ENCODE measurements around the gene CPNE4.
"Not testable (repeated sequence)": the region's sequence is repeated elsewhere in the genome, so short reads cannot be mapped to it uniquely, and the experiment has no call there.

CPNE4 gene

DNA sequence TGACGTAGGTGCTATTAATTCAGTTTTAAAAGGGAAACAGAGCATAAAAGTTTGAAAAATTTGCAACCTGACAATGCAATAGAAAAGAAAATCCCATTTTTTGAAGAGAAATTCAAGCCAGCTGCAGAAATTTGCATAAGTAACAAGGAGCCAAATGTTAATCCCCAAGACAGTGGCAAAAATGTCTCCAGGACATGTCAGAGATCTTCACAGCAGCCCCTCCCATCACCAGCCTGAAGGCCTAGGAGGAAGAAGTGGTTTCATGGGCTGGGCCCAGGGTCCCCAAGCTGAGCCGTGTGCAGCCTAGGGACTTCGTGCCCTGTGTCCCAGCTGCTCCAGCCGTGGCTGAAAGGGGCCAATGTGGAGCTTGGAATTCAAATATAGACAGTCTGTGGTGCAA, 148.9 kb downstream of the CPNE4 start:
- DNase-seq (ENCODE audit: extremely low read depth in 1 of 2, low read depth in 1 of 2): not testable (repeated sequence)

DNA sequence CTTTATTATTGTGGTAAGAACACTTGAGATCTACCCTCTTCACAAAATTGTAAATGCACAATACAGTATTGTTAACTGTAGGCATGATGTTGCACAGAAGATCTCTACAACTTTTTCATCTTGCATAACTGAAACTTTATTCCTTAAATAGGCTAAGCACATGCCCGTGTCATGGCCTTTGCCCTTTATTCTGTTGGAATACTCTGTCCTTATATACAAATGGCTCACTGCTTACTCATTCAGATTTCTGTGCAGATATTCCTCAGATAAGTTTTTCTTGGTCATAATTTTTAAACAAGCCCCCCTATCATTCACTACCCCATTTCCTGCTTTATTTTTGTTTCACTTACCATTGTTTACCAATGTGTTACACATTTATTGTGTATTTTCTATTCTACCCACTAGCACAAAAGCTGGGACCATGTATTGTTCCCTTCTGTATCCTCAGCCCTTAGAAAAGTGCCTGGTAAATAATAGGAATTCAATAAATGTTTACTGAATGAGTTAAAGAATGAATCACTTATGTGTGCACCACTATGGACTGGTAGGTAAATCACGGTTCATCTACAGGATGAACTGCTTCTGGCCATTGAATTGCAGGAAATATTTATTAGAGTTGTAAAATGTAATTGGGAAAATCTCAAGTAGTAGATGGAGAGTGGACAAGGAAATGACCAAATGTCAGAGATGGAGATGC, 151.0 kb downstream of the CPNE4 start:
- DNase-seq (ENCODE audit: extremely low read depth in 1 of 2, low read depth in 1 of 2): no peak

DNA sequence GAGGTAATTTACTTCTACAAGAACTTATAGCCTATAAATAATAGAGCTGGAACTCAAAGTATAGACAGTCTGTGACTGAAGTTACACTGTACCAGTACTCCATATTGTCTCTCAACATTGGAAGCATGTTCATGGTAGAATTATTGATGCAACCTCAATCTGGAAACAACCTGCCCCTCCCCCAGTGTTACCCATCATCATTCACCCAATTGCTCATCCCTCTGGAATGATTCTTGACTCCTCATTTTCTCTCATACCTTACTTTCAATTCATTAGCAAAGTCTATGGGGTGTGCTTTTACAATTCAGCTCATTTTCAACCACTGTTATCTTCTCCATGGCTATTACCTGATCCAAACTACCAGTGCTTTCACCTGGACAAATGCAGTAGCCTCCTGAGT, 151.7 kb downstream of the CPNE4 start:
- no peak for DNase-seq (ENCODE audit: extremely low read depth in 1 of 2, low read depth in 1 of 2)

DNA sequence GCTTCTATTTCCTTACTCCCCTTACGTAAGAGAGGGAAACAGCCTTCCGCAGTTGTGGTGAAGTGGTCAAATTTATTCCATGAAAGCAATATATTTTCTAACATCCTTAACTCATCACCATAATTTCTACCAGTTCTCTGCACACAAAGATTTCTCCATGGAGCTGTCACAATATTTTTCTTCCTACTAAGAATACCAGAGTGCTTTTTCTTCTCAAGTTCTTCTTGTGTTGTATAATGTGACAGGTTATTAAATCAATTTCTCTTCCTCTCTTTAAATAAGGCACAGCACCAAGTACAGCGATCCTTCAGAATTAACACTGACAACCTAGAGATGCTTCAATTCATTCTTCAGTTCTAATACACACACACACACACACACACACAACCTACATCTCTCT, 153.0 kb downstream of the CPNE4 start:
- DNase-seq (ENCODE audit: extremely low read depth in 1 of 2, low read depth in 1 of 2): no peak

DNA sequence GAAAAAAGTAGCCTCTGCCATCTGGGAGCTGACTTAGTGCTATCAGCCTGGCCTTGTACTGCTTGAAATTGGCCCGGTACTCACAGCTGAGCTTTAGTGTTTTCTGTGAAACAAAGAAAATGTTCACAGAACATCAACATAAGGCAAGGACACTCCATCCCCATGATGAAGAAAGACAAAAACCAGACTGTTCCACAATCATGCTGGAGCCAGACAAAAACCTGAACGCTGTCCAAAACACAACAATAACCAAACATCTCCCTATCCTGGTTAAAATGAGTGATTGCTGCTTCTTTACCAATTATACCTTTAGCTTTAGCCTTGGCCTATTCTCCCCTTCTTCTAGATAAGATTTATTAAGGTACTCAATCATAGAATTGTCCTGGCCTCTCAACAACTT, 153.9 kb downstream of the CPNE4 start:
- no peak for DNase-seq (ENCODE audit: extremely low read depth in 1 of 2, low read depth in 1 of 2)

DNA sequence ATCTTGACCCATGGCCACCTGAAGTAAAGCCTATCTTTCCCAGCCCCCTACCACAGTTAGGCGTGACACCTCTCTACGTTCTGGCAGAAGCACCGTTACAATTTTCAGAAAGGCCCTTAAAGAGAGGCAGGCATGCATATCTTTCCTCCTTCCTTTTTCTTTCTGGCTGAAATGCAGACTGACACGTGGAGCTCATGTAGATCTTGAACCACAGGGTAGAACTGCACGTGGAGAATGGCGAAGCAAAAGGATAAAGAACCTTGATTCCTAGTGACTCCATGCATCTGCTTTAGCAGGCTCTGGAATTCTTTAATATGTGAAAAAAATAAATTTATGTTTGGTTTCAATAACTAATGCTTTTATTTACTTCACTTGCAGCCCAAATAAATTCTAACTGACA, 166.6 kb downstream of the CPNE4 start:
- DNase-seq (ENCODE audit: extremely low read depth in 1 of 2, low read depth in 1 of 2): no peak

DNA sequence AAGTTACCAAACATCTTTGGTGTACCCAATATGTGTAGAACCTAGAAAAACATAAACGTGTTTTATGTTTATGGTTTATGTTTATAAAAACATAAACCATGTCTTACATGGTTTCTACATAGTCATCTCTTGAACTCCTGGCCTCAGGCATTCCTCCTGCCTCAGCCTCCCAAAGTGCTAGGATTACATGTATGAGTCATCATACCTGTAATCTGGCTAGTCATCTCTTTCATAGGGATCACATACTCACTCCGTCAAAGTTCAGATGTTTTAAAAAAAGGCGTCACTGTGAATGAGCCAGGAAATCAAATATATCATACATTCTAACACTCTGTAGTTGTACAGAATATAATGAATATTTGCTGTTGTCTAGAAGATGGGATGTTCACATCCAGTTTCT, 178.6 kb downstream of the CPNE4 start:
- no peak for DNase-seq (ENCODE audit: extremely low read depth in 1 of 2, low read depth in 1 of 2)

DNA sequence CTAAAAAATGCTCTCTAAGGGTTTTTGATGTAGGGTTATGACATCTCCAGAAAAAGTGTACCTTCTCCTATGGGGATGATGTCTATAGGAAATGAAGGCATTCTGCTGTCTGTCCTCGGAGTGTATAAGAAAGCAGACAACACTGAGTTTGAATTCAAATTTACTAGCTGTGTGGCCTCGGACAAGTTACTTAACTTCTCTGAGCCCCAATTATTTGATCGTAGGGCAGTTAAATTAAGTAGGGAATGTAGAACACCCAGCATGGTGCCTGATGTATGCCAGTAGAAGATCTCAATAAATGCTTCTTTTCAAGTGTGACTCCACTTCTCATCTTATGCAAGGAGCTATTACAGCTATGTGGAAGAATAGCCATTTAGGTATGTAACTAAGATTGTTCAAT, 184.6 kb downstream of the CPNE4 start:
- DNase-seq (ENCODE audit: extremely low read depth in 1 of 2, low read depth in 1 of 2): no peak

DNA sequence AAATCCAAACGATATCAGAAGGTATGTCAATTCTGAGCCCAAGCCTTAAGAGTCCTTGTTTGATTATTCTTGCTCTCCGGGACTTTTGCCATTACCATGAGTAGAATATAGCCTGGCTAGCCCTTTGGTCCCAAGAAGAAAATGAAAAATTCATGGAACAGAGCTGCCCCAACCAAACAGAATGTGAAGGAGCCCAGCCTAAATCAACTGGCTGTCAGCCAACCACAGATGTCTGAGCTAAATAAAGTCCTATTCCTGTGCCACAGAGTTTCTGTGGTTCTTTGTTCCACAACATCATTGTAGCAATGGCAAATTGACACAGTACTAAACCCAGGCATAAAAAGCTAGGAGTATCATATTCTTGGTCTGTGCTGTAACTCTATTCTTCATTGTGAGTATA, 185.2 kb downstream of the CPNE4 start:
- DNase-seq (ENCODE audit: extremely low read depth in 1 of 2, low read depth in 1 of 2): no peak

DNA sequence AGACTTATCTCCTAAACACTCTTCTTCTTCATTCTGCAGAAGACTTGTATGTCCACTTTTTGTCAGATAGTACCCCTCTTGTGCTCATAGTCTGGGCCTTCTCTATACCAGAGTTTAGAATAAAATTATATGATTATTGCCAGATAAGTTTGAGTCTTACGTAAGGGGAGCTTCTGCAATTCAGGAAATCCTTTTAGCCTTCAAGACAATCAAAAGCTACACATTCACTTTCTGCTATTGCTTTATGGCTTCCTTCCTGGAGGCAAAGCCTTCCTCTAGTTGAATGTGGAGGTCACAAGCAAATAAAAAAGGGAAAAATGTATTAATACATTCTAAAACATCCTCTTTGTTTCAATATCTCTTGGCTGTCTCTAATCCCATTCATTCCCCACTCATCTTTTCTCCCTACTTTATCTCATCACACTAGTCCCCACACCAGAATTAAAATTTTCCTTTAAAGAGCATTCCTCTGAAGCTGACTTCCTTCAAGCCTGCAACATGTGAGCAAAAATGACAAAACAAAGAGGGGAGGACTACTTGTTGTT, 186.8 kb downstream of the CPNE4 start:
- DNase-seq (ENCODE audit: extremely low read depth in 1 of 2, low read depth in 1 of 2): no peak

DNA sequence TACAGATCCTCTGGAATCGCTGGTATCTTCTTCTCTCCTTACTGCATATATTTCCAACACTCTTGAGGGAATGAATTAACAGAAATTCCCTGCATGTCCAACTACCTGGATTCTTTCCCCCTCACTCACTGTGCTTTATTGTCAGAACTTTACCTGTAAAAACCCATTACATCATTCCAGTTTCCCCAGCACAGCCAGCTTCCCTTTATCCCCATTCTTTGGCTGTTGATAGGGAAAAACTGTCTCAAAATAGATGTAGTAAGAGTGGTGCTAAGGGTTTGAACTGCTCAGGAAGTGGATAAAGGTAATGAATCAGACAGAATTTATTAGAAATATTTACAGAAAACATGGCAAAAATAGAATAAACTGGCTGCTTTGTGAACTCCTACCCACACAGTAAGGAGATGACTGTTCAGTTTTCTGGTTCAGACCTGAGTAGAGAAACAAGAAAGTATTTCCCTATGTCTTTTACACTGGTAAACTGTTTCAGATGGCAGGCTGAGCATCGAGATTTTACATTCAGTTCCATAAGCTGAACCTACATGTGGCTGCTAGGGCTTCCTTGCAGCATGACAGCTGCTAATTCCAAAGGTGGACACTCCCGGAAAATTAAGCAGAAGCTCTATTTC, 188.4 kb downstream of the CPNE4 start:
- DNase-seq (ENCODE audit: extremely low read depth in 1 of 2, low read depth in 1 of 2): no peak

DNA sequence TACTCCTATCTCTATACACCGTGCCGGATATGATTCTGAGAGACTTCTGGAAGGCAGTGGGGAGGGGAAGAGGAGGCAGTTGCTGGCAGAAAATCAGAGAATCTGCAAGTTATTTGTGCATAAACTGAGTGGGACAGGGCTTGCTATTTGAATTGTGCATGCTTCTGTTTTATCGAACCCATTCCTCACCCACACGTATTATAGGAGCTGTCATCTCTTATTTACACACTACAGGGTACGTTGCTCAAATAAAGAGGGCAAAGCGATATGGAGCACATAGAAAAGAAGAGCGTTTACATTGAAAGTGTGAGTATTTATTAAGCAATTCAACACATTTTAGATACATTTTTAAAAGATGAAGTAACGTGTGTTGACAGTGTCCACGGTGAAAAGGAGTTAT, 191.6 kb downstream of the CPNE4 start:
- no peak for DNase-seq (ENCODE audit: extremely low read depth in 1 of 2, low read depth in 1 of 2)

DNA sequence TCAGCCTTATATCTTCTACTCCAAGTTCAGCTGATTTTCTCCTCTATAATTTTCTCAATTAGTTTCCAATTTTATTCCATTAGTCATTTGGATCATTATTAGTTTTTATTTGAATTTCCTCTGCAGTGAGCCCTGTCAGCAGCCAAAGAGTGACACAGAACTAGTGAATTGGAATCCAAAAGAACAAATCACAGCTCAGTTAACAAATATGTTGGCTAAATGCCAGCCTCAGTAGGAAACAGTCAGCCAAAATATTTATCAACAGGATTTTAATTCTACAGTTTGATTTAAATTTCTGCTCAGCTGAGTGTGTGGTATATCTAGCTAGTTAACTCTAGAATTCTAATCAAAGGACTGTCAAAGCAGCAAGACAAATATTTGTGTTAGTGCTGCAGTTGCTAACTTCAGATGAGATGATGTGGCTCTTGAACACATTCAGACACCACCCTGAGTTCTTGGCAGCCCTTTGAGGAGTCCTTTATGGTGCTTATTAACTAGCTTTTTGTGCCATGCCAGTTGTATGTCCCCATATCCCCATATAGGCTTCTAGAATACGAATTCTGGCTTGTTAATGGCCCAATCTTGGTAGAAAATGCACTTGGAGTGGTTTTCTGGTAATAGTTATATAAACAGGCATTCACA, 194.5 kb downstream of the CPNE4 start:
- no peak for DNase-seq (ENCODE audit: extremely low read depth in 1 of 2, low read depth in 1 of 2)

DNA sequence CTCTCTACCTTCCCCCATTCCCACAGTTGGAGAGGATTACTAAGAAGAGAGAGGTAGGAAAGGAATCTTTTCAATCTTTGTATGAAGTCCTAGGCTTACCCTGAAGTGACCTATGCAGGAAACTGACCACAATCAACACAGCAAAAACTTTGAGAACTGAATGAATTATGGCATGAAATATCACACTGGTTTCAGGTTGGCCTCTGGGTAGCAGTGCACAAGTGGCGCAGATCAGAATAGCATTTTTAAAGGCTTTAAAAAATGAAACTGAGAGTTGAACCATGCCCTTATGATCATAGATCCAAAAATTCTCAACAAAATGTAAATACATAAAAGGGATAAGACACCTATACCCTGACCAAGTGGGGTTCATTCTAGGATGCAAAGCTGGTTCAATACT, 198.9 kb downstream of the CPNE4 start:
- DNase-seq (ENCODE audit: extremely low read depth in 1 of 2, low read depth in 1 of 2): no peak

DNA sequence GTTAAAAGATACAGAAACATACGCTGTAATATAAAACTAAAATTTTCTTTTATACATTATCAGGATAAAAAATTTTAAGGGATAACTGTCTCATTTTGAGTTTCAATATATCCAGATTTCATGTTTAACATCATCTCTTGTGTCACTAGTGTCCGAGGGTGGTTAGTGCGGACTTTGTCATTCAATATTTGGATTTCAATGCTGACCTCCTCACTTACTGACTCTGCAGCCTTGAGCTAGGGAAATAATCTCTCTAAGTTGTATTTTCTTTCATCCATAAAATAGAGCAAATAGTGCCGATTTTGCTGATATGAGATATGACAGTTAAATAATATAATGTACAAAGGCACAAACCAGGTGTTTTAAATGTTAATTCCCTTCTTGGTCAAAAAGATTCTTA, 203.2 kb downstream of the CPNE4 start:
- no peak for DNase-seq (ENCODE audit: extremely low read depth in 1 of 2, low read depth in 1 of 2)

DNA sequence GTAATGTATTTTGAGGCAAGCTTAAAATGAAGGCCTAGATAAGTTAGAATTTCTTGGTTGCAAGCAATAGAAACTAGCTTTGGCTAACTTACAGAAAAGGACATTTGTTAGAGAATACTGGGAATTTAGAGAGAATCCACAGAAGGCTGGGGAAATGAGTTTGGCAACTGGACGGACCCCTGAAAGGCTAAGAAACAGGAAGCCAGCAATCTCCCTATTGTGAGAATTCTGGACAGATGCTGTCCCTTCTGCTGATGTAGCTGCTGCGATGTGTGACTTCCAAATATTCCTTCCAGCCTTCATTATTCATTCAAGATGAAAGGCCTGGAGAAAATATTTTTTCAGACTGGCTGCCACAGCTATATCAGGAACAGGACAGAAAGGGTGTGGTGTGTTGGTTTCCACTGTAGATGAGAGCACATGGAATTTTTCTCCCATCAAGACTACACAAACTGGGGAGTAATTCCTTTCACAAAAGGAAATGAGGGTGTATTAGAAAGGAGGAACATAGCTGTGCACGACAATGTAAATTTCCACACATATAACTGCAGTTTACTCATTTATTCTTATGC, 213.5 kb downstream of the CPNE4 start:
- no peak for DNase-seq (ENCODE audit: extremely low read depth in 1 of 2, low read depth in 1 of 2)

DNA sequence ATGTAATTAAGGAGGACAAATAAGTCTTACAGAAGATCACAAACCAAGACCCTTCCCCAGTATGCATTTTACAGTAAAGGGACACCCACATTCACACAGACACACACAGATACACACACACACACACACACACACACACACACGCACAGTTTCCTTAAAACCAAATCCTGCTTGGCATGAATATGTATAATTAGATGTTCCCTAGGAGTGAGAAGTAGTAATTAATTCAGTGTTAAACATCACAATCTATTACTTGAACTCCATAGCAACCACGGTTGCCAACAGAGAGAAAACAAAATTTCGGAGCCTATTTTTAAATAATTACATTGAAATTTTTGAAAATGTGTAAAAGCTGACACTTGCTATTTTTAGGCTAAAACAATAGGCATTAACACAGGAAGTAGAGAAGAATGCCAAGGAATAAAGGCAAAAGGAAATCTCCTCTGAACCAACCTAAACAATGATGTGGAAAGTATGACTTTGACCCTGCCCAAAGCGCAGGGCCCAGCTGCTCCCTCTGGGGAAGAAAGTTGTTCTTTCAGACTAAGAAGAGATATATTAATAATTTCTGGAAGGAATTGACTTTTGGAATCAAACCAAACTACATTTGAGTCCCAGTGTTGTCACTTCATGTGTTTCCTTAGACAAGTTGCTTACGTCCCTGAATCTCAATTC, 215.3 kb downstream of the CPNE4 start:
- no peak for DNase-seq (ENCODE audit: extremely low read depth in 1 of 2, low read depth in 1 of 2)

DNA sequence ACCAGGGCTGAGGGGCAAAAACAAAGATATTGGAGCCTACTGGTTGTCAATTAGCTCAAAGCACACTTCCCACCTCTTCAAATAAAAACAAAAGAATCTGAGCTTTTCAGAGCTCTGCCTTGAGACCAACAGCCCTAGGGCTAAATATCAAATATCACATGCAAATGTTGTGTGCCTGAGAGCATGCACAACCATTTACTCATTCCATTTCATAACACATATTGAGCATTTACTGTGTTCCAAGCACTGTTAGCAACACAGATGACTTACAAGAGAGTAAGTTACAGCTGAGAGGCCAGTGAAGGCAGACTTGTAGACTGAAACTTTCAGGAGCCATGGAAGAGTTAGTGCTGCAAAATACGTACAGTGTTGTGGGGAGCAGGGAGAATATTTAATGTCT, 222.4 kb downstream of the CPNE4 start:
- no peak for DNase-seq (ENCODE audit: extremely low read depth in 1 of 2, low read depth in 1 of 2)

DNA sequence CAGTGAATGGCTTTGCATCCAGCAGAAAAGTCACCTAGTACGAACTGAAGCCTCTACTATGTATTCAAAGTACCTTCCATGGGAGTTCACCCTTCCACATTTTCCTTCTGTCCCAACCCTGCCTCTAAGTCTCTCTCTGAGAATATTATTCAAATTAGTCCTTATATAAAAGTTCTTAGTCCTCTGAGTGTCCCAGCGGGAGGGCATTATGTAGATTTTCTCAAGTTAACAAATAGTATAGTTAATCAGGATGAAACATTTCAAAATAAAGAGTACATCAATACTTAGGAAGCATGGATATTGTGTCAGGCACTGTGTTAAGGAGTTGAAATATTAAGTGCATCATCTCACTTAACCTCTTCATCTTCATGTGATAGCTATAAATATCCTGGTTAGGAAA, 223.3 kb downstream of the CPNE4 start:
- DNase-seq (ENCODE audit: extremely low read depth in 1 of 2, low read depth in 1 of 2): no peak

DNA sequence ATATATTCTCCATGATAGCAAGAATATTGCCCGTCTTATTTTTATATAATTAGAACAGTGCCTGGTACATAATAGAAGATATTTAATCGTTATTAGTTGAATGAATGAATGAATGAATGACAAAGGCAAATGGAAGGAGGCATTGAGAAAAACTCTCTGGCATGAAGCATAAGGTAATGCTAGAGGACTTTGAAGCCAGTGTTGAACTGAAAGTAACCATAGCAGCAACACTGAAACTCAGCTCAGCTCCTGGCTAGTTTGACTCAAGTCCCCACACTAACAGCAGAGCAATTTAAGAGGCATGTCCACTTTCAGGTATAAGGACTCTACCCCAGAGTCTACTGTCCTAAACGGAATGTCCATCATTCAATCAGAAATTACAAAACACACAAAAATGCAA, 227.0 kb downstream of the CPNE4 start:
- DNase-seq (ENCODE audit: extremely low read depth in 1 of 2, low read depth in 1 of 2): no peak

DNA sequence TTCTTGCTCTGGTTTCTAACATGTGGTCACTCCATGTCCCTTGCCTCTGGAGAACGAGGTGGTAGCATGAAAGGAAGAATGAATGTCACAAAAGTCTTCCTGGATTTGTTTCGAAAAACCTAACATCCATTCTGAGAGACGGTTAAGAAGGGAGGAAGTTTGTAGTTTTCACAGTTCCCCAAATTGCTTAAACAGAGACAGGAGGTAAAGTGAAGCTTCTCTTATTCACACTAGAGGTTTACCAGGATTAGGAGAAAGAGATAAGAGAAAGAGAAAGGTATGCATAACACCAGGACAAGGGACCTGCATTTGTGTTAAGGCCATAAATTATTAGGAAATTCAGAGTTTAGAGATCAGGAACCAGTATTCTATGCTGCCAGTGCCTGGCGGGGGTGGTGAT, 228.1 kb downstream of the CPNE4 start:
- DNase-seq (ENCODE audit: extremely low read depth in 1 of 2, low read depth in 1 of 2): no peak

All from activated CD8-positive, alpha-beta memory T cell treated with anti-CD3 and anti-CD28 coated beads for 1 hour (primary cell).